Hematopoietic multipotent progenitor cell treated with erythropoietin and hydrocortisone succinate and interleukin-3 and kit ligand, for 15 days (in vitro differentiated cells): ENCODE data around the gene GLTP.
"Not testable (repeated sequence)": the region's sequence is repeated elsewhere in the genome, so short reads cannot be mapped to it uniquely, and the experiment has no call there.

Source experiments
- DNase-seq: peaks from one replicate; pipeline ENCODE4 v3.0.0-alpha.2; 2015; ENCODE audit warnings: low spot score

Gene GLTP

DNA sequence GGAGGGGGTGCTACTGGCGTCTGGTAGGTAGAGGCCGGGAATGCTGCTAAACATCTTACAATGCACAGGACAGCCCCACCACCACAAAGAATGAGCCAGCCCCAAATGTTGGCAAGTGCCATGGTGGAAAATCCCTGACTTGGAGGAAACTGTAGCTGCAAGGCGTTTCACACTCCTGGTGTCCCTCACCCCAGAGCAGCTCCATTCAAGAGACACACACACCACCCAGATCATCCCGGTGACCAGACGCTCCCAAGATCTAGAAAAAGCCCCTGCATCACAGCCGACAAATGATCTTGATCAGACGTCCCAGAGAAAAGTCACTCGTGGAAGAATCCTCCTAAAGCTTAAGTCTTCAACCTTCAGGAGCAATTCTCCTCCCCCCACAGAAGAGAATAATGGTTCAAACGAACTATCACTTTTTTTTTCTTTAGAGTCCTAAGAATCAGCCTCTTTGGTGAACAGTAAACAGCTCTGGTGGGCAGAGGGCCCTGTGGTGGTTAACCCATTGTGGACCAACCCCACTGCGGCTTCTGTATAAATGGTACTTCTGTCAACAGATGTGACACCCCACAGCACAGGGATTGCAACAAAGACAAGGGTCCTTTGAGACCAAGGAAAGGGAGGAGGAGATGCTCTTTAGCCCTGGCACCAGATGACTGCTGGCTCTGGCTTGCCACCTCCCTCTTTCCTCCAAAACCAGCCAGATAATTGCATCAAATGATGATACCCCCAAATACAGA is 2.7 kb downstream of the GLTP start:
- DNase-seq: no peak

DNA sequence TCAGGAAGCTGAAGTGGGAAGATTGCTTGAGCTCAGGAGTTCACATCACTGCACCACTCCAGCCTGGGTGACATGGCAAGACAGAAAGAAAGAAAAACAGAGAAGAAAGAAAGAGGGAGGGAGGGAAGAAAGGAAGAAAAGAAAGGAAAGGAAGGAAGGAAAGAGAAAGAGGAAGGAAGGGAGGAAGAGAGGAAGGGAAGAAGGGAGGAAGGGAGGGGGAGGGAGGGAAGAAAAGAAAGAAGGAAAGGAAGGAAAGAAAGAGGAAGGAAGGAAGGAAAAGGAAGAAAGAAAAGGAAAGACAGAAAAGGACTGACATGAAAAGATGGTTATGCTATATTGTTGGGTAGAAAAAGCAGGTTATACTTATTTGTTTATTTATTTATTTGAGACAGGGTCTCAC is 3.9 kb downstream of the GLTP start:
- DNase-seq: no peak

DNA sequence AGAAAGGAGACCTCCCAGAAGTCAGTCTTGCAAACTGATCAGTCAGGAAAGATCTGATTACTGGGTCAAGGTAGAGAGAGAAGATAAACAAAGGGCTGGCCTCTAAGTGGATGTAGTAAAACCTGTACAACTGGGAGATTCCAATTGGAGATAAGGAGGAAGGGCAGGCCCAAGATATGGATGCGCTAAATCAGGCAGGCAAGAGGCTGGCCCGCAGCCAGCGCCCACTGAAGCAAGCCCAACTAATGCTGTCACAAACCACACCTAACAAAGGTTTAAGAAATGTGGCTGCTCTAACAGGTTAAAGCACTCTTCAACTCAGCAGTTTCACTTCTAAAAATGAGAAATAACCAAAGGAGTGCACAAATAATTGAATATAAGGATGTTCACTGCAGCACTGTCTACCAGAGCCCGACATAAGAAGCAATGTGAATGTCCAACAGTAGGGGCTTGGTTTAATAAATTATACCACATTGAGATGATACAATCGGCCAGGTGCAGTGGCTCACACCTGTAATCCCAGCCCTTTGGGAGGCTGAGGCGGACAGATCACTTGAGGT is 4.7 kb downstream of the GLTP start:
- no peak for DNase-seq

DNA sequence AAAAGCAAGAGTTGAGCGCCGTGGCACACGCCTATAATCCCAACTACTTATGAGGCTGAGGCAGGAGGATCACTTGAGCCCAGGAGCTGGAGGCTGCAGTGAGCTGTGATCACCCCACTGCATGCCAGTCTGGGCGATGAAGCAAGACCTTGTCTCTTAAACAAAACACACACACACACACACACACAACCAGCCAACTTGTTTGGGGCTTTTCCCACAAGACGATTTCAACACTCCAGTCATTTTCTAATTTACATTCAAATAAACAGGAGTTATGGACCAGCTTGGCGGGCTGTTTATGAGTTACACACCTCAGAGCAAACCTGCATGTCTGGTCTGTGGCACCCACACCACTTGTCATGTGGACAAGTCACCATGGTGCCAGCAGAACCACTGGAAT is 6.7 kb downstream of the GLTP start:
- DNase-seq: no peak

DNA sequence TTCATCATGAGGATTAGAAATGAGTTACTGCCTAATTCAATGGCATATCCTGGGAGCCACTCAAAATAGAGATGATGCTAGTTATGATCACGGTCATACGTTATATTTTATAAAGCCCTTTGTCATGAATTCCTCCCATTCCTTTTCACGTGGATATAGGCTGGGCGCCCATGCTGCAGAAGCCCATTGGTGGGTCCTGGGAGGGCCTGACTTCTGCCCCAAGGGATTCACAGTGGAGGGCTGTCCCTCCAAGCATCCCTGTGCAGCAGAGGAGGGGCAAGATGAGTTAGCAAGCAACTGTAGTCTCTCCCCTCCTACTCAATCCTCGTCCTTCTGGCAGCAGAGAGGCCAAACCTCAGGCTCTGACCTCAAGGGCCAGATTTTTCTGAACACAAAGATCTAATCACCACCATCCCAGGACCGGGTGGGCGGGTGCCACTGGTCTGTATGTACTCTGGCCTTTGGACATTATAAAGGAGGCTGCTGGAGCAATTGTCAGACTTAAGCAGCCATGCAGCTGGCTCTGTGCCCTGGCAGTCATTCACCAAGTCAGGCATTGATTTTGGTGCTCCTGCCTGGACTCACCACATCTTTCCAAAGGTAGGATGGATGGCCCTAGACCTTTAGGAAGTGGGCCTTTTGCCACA is 8.6 kb downstream of the GLTP start:
- no peak for DNase-seq

DNA sequence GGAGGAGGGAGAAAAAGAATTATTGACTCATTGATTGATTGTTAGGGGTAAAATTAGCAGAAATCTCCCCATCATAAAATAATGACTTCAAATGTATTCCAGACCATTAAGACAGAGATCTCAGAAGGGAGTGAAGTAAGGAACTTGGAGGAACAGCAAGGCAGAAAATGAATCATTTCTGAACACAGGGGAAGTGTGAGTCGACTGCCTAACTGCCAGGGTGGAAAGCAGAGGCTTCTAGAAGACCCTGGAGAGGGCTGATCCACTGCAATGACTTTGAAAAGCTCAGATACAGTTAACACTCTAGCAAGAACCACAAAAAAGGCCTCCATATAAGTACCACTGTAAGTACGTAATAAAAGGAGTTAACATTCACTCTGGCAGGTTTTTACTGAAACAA is 9.7 kb downstream of the GLTP start:
- DNase-seq: no peak

DNA sequence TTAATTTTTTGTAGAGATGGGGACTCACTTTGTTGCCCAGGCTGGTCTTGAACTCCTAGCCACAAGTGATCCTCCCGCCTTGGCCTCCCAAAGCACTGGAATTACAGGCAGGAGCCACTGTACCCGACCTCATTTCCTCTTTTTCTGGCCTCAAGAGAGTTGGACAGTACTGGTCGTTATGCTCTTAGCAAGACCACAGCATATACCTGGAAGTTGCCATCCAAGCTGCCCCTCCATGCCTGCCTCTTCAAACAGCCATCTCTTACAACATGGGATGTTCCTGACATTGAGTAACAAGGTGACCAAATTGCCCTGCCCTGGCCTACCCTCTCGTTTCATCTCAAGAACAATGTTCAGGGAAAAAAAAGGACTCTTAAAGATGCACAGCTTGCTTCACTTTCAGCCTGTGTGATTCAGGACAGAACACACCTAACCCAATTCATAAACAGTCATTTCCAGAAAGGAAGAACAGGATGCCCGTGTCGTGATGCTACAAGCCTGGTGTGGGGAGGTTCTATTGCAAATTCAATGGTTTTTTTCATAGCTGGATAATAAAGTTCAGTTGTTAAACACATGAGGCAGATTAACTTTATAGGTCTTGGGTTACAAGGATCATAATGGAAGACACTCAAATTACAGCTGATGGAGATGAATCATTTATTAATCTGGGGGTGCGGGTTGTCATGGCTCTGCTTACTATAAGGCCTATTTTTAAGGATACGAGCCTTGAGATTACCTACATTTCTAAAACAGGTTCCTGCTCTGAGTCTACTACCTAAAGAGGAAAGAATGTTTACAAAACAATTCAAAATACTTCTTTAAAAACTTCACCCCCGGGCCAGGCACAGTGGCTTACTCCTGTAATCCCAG is 11.9 kb downstream of the GLTP start:
- no peak for DNase-seq

DNA sequence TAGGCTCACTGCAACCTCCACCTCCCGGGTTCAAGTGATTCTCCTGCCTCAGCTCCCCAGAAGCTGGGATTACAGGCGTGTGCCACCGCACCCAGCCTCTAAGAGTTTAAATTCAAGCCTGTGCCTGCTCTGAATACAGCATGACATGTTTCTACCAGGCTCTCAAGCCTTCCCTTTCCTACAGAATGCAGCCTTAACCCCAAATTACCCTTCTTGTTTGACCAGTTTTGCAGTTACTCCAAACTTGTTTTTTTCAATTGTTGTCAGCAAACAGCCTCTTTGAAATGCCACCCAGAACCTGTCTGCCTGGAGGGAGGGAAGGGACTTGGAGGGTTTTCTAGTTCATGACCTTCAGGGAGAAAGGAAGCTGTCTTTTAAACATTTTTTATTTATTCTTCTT is 15.4 kb downstream of the GLTP start:
- DNase-seq: no peak

DNA sequence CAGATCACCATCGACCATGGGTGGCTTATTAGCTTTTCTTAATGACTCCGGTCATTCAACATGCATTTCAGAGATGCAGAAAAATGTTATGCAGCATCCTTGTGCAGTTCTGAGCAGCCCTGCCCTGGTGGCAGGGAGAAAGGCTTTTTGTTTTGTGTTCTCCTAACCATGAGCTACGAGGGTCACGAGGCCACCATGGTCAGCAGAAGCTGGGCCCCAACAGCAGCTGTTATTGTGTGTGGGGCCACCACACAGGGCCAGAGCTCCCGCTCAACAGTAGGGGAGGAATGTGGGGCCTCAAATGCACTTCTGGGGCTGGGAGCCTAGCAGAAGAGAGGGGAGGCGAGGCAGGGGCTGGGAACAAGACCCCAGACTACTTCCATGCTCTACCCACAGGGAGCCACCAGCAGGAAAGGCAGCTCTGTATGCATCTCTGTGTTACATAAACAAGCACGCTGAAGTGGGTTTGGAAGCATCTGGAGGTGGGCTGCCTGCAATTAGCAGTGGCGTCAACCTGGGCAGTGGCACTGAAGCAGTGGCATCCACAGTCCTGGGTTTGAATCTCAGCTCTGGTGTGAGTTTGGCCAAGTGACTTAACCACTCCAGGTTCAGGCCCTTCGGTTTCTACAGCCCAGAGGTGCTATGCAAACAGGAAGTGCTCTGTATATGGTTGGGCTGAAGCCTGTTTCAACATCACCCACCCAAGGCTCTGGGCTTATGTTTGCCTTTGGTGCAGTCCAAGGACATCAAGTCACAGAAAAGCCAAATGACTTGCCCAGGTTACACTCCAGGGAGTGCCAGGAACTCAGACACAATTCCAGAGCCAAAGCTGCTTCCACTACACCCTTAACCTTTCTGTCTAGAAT is 16.3 kb downstream of the GLTP start:
- no peak for DNase-seq

DNA sequence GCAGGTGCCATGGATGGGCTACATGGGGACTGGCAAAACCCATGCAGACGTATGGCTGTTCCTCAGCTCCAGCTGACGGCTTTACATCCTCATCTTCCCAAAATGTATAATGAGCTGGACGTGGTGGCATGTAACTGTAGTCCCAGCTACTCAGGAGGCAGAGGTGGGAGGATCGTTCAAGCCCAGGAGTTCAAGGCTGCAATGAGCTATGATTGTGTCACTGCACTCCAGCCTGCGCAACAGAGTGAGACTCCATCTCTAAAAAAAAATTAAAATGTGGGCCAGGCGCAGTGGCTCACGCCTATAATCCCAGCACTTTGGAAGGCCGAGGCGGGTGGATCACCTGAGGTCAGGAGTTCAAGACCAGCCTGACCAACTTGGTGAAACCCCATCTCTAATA is 17.9 kb downstream of the GLTP start:
- DNase-seq: not testable (repeated sequence)

DNA sequence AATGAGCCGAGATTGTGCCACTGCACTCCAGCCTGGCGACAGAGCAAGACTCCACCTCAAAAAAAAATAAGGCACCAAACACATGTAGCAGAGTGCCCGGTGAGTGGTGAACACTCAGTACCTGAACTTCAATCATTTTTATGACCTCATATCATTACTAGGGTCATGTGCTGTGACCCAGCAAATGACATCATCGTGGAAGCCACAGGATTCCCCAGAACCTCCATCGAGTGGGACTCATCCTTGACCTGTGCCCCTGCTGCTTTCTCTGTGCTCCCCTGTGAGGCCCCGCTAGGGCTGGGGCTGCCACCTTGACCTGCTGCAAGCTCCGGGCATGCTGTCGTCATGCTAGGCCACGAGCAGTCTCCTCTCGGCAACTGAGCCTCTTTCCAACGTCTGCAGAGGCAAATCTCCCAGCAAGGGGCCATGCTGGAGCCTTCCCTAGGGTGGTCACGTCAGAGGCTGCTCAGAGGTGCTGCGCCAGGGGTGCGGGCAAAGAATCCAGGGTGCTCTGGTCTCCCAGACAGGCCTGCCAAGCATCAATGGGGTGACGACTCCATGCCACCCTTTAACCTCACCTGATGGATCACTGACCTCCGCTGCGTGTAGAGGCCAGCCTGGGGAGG is 18.5 kb downstream of the GLTP start:
- no peak for DNase-seq

DNA sequence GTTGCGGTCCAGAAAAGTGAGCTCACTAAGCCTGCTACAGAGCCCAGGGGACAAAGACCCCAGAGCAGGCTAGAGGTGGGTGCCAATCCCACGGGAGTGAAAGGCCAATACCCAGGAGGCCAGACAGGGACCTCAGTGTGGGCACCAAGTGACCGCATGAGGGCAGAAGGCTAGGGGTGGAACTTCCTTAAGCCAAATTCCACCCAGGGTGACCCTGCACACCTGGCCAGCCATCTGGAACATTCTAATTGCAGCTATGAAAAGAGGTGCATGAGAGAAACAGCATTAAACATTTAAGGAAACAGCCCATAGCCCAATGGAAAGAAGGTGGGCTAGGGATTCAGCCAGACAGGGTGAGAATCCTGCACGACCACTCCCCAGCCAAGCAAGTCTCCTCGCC is 19.4 kb downstream of the GLTP start:
- DNase-seq: no peak

DNA sequence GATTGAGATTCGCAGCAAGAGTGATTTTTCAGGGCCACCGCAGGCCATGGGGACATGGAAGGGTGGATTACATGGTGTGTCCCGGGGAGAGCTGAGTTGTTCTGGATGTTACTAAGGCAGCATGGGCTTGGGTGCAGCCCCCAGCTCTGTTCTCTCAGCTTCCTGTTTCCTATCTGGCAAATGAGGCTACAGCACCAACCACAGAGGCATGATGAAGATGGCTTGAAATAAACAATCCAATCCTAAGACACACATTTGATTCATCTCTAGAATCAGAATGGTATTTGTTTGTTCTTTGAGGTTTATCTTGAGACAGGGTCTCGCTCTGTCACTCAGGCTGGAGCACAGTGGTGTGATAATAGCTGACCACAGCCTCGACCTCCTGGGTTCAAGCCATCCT is 21.6 kb downstream of the GLTP start:
- DNase-seq: no peak

DNA sequence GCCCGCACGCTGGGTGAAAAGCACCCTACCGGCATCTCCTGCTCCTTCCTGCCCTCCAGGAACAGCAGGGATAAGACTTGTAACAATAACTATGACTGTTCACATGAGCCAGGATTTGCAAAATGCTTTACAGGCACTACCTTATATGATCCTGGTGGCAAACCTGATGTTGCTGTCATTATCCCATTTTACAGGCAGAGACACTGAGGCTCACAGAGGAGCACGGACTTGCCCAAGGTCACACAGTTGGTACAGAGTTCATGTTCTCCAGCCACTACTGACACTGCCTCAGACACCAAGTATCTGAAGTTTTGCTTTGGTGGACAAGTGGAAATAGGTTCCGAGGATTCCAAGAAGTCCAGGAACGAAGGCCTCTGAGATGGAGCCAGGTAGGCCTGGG is 22.6 kb downstream of the GLTP start:
- DNase-seq: no peak

DNA sequence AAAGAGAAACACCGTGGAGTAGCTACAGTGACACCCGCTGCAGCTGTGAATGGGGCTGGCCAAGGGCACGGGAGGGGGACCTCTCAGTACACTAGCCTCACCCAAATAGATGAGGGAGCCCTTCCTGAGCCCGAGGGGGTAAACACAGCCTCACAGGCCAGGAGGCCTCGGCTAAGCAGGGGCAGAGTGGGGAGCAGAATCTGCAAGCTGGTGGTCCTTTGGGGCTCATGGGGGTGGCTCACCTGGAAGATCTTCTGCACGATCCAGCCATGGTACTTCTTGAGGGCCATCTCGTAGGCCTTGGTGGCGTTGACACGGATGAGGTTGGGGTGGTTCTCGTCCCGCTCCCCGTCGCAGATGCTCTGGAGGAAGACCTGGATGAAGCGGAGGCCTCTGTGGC is 25.0 kb downstream of the GLTP start:
- no peak for DNase-seq

DNA sequence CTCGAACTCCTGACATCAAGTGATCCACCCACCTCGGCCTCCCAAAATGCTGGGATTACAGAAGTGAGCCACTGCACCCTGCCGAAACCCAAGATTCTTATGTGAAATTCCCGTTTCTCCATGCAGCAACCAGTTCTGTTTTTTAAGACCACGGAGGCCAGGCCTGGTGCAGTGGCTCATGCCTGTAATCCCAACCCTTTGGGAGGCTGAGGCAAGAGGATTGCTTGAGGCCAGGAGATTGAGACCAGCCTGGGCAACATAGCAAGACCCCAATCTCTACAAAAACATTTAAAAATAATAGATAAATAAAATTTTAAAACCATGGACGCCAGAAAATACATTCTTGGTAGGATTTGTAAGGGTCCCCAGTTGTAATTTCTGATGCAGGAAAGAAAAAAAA is 29.8 kb downstream of the GLTP start:
- not testable (repeated sequence) for DNase-seq

DNA sequence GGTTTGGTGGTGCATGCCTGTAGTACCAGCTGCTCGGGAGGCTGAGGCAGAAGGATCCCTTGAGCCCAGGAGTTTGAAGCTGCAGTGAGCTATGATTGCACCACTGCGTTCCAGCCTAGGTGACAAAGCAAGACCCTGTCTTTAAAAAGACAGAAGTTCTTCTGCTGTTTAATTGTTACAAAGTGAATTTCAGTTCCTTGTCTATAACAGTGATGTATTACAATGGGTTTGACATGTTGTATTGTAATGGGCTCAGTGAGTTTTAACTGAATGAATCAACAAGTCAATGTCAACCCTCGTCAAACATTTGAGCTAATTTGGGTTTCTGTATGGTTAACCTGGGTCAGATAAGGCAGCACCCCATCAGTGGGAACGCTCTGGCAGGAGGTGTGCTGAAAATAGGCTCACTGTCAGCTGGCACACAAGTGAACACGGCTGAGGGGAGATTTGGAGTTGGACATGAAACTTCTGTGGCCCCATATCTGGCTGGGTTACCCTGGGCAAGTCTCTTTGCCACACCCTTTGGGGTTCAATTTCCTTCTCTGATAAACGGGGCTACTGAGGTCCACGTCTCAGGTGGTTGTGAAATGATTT is 33.1 kb downstream of the GLTP start:
- DNase-seq: no peak

DNA sequence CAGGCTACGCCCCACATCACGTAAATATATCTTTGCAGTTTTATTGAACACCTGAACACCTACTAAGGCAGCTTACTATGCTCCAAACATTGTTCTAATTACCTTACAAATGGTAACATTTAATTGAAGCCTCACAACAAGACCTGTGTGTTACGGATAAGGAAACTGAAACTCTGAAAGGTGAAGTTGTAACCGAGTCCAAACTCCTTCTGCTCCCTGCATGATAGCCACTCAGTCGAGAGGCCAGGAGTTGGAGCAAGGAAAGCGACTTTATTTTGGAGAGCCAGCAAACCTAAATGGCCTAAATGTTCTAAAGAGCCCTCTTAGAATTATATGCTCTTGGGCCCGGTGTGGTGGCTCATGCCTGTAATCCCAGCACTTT is 34.5 kb downstream of the GLTP start:
- DNase-seq: peak; percentile 3

DNA sequence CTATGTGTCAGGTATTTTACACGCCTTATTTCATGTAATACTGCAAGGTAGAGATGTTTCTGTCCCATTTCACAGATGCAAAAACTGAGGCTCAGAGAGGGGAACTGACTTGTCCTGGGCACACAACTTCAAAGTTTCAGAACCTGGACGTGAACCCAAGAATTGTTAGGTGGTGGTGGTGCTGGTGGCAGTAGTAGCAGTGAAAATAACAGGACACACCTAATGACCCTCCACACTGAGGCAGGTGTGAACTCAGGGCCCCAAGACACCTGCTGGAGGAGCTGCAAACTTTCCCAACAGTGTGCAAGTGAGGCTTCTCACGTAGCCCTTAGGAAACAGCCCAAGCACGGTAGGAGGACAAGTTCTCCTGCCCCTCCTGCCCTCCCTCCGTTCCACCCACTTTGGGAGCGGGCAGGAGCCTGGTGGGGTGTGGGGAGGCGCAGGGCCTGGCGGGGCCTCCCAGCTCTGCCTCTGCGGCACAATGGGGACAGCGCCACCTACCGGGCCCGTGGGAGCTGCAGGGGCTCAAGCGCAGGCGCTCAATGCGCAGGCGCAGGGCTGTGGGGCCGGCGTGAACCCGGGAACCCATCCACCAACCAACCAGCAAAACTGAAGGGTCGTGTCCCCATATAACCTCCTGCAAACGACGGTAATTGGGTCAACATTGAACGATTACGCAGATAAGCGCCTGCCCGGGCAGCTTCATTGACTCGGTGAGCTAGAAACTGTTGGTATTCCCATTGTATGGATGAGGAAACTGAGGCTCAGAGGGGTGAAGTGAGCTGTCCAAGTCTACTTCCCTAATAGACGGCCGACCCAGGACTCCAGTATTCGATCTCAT is 35.1 kb downstream of the GLTP start:
- peak; percentile 83 for DNase-seq

DNA sequence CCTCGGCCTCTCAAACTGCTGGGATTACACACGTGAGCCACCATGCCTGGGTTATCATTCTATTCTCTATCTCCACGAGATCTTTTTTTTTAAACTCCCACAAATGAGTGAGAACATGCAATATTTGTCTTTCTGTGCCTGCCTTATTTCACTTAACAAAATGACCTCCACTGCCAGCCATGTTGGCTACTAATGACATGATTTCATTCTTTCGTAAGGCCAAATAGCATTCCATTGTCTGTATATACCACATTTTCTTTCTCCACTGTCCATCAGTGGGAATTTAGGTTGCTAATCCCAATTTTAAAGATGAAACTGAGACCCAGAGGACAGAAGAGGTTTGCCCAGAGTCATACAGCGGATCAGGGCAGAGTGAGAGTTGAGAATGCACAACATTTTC is 36.2 kb downstream of the GLTP start:
- no peak for DNase-seq
